Astrocyte (in vitro differentiated cells and primary cell): ENCODE data around the gene SPDL1. TPM values are rescaled to one million over a fixed set of nuclear protein-coding genes. Genes with fewer than 3 reads are reported as not detected.
A peak's percentile ranks its signal among the peaks of the same experiment; 100 is the strongest.

ENCODE experiments used
- DNase-seq: peaks from one replicate; pipeline ENCODE4 v3.0.0-alpha.2; 2010; ENCODE audit warnings: low read depth
- FAIRE-seq: peaks from 2 replicates; lab custom pipeline; 2011; peaks lifted over from hg19 to GRCh38; lab: Jason Lieb, UNC
- H2AFZ ChIP-seq: 2 replicates; pipeline ENCODE4 v1.6.0; 2012; ENCODE audit warnings: low read depth, low read length, inconsistent platforms
- H3K27ac ChIP-seq: 2 replicates; pipeline ENCODE4 v1.5.1; 2011; ENCODE audit warnings: low read depth, low read length, inconsistent platforms
- H3K27me3 ChIP-seq: 2 replicates; pipeline ENCODE4 v1.6.0; 2011; ENCODE audit warnings: low read length, inconsistent platforms; ENCODE audit not compliant: insufficient read depth
- H3K36me3 ChIP-seq: 2 replicates; pipeline ENCODE4 v1.5.1; 2011; ENCODE audit warnings: low read length, inconsistent platforms; ENCODE audit not compliant: insufficient read depth
- H3K4me1 ChIP-seq: 2 replicates; pipeline ENCODE4 v1.5.1; 2011; ENCODE audit warnings: low read length, inconsistent platforms; ENCODE audit not compliant: insufficient read depth
- H3K4me2 ChIP-seq: 2 replicates; pipeline ENCODE4 v1.6.0; 2012; ENCODE audit warnings: low read length, inconsistent platforms
- H3K4me3 ChIP-seq: 2 replicates; pipeline ENCODE4 v1.5.1; 2011; ENCODE audit warnings: low read depth, mild to moderate bottlenecking, low read length, inconsistent platforms; ENCODE audit not compliant: insufficient read depth
- H3K79me2 ChIP-seq: 2 replicates; pipeline ENCODE4 v1.6.0; 2012; ENCODE audit warnings: mild to moderate bottlenecking, low read length, inconsistent platforms; ENCODE audit not compliant: insufficient read depth
- H3K9ac ChIP-seq: 2 replicates; pipeline ENCODE4 v1.6.0; 2012; ENCODE audit warnings: mild to moderate bottlenecking, low read length, inconsistent platforms
- H3K9me3 ChIP-seq: 2 replicates; pipeline ENCODE4 v1.5.1; 2012; ENCODE audit warnings: low read depth, mild to moderate bottlenecking, low read length, inconsistent platforms; ENCODE audit not compliant: insufficient read depth
- H4K20me1 ChIP-seq: 2 replicates; pipeline ENCODE4 v1.6.0; 2012; ENCODE audit warnings: low read length, inconsistent platforms; ENCODE audit not compliant: insufficient read depth
- H3K27ac Mint-ChIP-seq: one replicate; pipeline ENCODE4 v1.8.0; 2021; ENCODE audit warnings: mild to moderate bottlenecking, mixed read lengths; ENCODE audit not compliant: unreplicated experiment
- H3K27me3 Mint-ChIP-seq: one replicate; pipeline ENCODE4 v1.8.0; 2021; ENCODE audit warnings: low read depth, mixed read lengths; ENCODE audit not compliant: unreplicated experiment
- H3K36me3 Mint-ChIP-seq: one replicate; pipeline ENCODE4 v1.8.0; 2021; ENCODE audit warnings: low read depth, mixed read lengths; ENCODE audit not compliant: unreplicated experiment
- H3K4me1 Mint-ChIP-seq: one replicate; pipeline ENCODE4 v1.8.0; 2021; ENCODE audit warnings: low read depth, mixed read lengths; ENCODE audit not compliant: unreplicated experiment
- H3K4me3 Mint-ChIP-seq: one replicate; pipeline ENCODE4 v1.8.0; 2021; ENCODE audit warnings: mild to moderate bottlenecking, moderate library complexity, mixed read lengths; ENCODE audit not compliant: unreplicated experiment
- H3K9me3 Mint-ChIP-seq: one replicate; pipeline ENCODE4 v1.8.0; 2021; ENCODE audit warnings: mild to moderate bottlenecking, mixed read lengths; ENCODE audit not compliant: unreplicated experiment
- EZH2 ChIP-seq: IDR thresholded peaks from 2 replicates; pipeline ENCODE4 v1.6.1; 2012; ENCODE audit warnings: mild to moderate bottlenecking, low read length, inconsistent platforms; ENCODE audit not compliant: insufficient read depth
- total RNA-seq: library from RNA; stranded (reverse); gene quantifications from 2 replicates; pipeline ENCODE4 v1.2.1, GENCODE V29; 2021
- TF ChIP-seq, protein P1 (sequence below): IDR thresholded peaks from 2 replicates; pipeline ENCODE4 v1.5.1; 2011; ENCODE audit warnings: low read depth, mild to moderate bottlenecking, inconsistent platforms, low read length, moderate library complexity; ENCODE audit not compliant: insufficient read depth

The SPDL1 gene
- total RNA-seq, 1 donor from 2014 or later: 27.0 TPM

DNA sequence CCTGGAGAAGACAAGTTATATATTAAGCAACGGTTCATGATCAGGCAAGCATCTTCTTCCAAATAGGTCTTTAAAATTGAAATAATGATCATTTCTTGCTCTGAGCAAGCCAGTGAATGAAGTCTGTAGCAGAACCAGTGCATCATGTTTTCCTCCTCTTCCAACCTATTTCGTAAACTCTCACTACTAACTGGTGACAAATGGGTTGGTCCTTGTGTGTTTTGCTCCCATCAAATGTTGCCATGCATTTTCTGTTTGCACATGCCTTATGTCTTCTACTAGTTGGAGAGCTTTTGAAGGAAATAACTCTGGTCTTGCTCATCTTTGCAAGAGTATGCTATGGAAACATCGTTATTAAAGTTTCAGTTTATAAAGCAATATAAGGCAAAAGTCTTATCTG, 37.2 kb upstream of the SPDL1 start:
- Histone ChIP-seq H3K9ac (no peak overlapping the region), H3K36me3 (no peaks in the 10 kb centered on the region), H3K27ac (no peak overlapping the region), H3K27me3 (no peaks in the 10 kb centered on the region), H3K9me3 (no peaks in the 10 kb centered on the region), H3K4me1 (no peaks in the 10 kb centered on the region), H2AFZ (no peak overlapping the region), H3K79me2 (no peaks in the 10 kb centered on the region), H3K4me3 (no peak overlapping the region), H3K4me2 (no peak overlapping the region), H4K20me1 (no peaks in the 10 kb centered on the region)
- Mint-ChIP-seq H3K27me3 (peaks cover 18% of the 10 kb centered on the region), H3K27ac (peak overlapping the region; percentile 43), H3K36me3 (no peaks in the 10 kb centered on the region), H3K4me1 (peaks cover 18% of the 10 kb centered on the region), H3K4me3 (no peak overlapping the region), H3K9me3 (no peaks in the 10 kb centered on the region)
- FAIRE-seq: peak; percentile 70
- TF ChIP-seq, protein P1, sequence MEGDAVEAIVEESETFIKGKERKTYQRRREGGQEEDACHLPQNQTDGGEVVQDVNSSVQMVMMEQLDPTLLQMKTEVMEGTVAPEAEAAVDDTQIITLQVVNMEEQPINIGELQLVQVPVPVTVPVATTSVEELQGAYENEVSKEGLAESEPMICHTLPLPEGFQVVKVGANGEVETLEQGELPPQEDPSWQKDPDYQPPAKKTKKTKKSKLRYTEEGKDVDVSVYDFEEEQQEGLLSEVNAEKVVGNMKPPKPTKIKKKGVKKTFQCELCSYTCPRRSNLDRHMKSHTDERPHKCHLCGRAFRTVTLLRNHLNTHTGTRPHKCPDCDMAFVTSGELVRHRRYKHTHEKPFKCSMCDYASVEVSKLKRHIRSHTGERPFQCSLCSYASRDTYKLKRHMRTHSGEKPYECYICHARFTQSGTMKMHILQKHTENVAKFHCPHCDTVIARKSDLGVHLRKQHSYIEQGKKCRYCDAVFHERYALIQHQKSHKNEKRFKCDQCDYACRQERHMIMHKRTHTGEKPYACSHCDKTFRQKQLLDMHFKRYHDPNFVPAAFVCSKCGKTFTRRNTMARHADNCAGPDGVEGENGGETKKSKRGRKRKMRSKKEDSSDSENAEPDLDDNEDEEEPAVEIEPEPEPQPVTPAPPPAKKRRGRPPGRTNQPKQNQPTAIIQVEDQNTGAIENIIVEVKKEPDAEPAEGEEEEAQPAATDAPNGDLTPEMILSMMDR: no peak
- TF ChIP-seq EZH2: no peak
- no peak for DNase-seq

DNA sequence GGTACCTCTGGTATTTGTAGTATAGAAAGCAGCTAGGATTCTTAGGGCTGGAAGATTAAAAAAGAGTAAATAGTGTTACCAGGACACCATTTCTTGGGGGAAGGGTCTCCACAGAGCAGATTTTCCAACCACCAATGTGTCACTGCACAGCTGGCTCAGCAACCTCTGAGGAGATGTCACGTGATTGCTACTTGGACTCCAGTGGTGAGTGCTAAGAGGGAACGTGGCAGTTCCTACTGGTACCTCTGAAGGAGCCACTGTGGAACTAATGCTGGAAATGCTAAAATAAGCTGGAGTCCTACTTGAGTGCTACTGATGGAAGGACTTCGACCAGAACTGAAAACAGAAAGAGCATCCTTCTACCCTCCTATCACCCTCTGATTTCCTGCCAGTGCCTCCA, 36.1 kb upstream of the SPDL1 start:
- no peak for DNase-seq
- Mint-ChIP-seq H3K36me3 (no peaks in the 10 kb centered on the region), H3K4me1 (peaks cover 18% of the 10 kb centered on the region), H3K4me3 (no peak overlapping the region), H3K27ac (peak overlapping the region; percentile 83), H3K9me3 (no peaks in the 10 kb centered on the region), H3K27me3 (peaks cover 18% of the 10 kb centered on the region)
- H3K9me3 ChIP-seq: no peaks in the 10 kb centered on the region
- FAIRE-seq: no peak
- H3K36me3 ChIP-seq: no peaks in the 10 kb centered on the region
- H3K9ac ChIP-seq: no peak overlapping the region
- no peak overlapping the region for H3K27ac ChIP-seq
- H3K4me3 ChIP-seq: no peak overlapping the region
- TF ChIP-seq EZH2: no peak
- TF ChIP-seq, protein P1: no peak
- no peaks in the 10 kb centered on the region for H4K20me1 ChIP-seq
- H3K4me2 ChIP-seq: no peak overlapping the region
- H3K79me2 ChIP-seq: no peaks in the 10 kb centered on the region
- no peaks in the 10 kb centered on the region for H3K27me3 ChIP-seq
- H2AFZ ChIP-seq: no peak overlapping the region
- H3K4me1 ChIP-seq: no peaks in the 10 kb centered on the region

DNA sequence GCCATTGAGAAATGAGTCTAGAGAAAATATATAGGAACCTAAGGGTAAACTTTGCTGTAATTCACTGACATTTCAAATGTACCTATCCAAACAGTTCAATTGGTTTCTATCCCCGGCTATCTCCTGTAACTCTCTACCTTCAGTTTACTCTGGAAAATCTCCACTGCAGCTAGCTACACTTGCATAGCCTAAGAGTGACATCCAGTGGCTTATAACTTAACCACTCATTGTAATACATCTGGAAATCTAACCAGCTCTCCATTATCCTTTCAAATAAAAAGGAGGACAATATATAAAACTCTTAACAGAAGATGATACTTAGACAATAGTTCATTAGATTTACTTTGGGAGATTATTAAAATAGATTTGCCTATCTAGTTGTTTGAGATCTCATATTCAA, 35.3 kb upstream of the SPDL1 start:
- TF ChIP-seq, protein P1: peak; percentile 39
- TF ChIP-seq EZH2: no peak
- no peaks in the 10 kb centered on the region for H3K9me3 Mint-ChIP-seq
- H3K9me3 ChIP-seq: no peaks in the 10 kb centered on the region
- H3K27ac Mint-ChIP-seq: no peak overlapping the region
- DNase-seq (peak; percentile 39), FAIRE-seq (peak; percentile 58)
- no peaks in the 10 kb centered on the region for H4K20me1 ChIP-seq
- peaks cover 18% of the 10 kb centered on the region for H3K4me1 Mint-ChIP-seq
- H3K4me3 ChIP-seq: no peak overlapping the region
- H3K36me3 Mint-ChIP-seq: no peaks in the 10 kb centered on the region
- no peaks in the 10 kb centered on the region for H3K36me3 ChIP-seq
- no peak overlapping the region for H3K4me2 ChIP-seq
- H3K27me3 ChIP-seq: no peaks in the 10 kb centered on the region
- H2AFZ ChIP-seq: no peak overlapping the region
- H3K27ac ChIP-seq: no peak overlapping the region
- H3K79me2 ChIP-seq: no peaks in the 10 kb centered on the region
- no peaks in the 10 kb centered on the region for H3K4me1 ChIP-seq
- no peak overlapping the region for H3K9ac ChIP-seq
- no peak overlapping the region for H3K4me3 Mint-ChIP-seq
- peaks cover 22% of the 10 kb centered on the region for H3K27me3 Mint-ChIP-seq
